ENCODE measurements around the gene RGS2.

DNA sequence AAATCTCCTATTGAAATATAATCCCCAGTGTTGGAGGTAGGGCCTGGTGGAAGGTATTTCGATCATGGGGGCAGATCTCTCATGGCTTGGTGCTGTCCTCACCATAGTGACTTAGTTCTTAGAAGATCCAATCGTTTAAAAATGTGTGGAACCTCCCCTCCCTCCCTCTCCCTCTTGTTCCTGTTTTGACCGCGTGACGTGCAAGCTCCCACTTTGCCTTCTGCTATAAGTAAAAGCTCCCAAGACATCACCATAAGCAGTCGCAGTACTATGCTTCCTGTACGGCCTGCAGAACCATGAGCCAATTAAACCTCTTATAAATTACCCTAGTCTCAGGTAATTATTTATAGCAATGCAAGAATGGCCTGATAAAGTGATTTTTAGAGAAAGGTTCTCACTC, 10.9 kb upstream of the RGS2 start:
- TF ChIP-seq, protein P1, sequence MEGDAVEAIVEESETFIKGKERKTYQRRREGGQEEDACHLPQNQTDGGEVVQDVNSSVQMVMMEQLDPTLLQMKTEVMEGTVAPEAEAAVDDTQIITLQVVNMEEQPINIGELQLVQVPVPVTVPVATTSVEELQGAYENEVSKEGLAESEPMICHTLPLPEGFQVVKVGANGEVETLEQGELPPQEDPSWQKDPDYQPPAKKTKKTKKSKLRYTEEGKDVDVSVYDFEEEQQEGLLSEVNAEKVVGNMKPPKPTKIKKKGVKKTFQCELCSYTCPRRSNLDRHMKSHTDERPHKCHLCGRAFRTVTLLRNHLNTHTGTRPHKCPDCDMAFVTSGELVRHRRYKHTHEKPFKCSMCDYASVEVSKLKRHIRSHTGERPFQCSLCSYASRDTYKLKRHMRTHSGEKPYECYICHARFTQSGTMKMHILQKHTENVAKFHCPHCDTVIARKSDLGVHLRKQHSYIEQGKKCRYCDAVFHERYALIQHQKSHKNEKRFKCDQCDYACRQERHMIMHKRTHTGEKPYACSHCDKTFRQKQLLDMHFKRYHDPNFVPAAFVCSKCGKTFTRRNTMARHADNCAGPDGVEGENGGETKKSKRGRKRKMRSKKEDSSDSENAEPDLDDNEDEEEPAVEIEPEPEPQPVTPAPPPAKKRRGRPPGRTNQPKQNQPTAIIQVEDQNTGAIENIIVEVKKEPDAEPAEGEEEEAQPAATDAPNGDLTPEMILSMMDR (IDR thresholded peaks at IDR 0.05), result no peak
- TF ChIP-seq EZH2 (IDR thresholded peaks at IDR 0.05) (no peak), EZH2phosphoT487 (IDR thresholded peaks at IDR 0.05) (no peak)
